RWPE1 (cell line): ENCODE measurements around the gene C10orf71.

Experiments
- CTCF ChIA-PET: fragments of 350-600 bp; sonication (Branson Sonifier 250); formaldehyde crosslinking; extraction: SDS; loops from one replicate; lab custom pipeline; 2021; lab: Yijun Ruan, JAX
- POLR2A ChIA-PET: fragments of 400-600 bp; formaldehyde crosslinking; extraction: SDS; loops from one replicate; lab custom pipeline; 2020; ENCODE audit warnings: antibody characterized with exemption; ENCODE audit not compliant: low non-redundant PET; lab: Yijun Ruan, JAX
- DNase-seq: peaks from one replicate; pipeline ENCODE4 v3.0.0; 2012; ENCODE audit warnings: low spot score
- H3K27ac ChIP-seq: fragments of 450-650 bp; 2 replicates; pipeline ENCODE4 v1.5.1; 2017
- TF ChIP-seq, protein P1 (sequence below): fragments of 450-650 bp; conservative IDR thresholded peaks from 2 replicates; pipeline ENCODE4 v1.5.1; 2017; ENCODE audit warnings: low read depth, mild to moderate bottlenecking

Gene C10orf71

DNA sequence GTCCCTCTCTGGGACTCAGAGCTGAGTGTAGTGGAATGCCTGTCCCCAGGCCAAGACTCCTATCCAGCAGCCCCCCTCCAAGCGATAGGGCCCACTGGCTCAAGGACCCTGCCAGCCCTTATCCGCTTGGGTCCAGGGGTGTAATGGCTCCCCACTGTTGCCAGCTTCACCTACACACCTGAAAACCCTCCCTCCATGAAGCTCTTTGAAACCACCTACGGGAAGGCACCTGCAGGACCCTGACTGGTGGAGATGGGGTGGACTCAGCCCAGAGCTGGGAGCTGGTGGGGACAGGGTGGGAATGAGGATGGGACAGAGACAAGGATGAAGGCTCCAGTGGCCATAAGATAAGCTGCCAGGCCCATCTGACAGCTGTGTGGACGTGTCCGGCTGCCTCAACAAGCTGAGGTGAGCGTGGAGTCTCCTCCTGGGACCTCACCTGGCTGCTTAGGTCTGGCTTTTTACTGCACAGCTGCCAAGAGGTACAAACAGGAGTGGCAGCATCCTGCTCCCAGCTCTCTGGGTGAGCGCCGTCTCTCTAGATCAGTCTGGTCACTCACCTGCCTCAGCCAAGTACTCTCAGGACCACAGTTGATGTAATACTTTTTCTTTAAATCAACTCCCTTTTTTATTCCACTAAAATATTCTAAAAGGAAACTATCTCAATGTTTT, 55.1 kb downstream of the C10orf71 start:
- no peak for DNase-seq
- CTCF ChIA-PET = interaction anchor here (0.6 kb wide), 1 partner anchor 261 kb away, joined by 6 read pairs; no protein-coding TSS in a partner anchor
- POLR2A ChIA-PET = no interaction called here
- TF ChIP-seq, protein P1, sequence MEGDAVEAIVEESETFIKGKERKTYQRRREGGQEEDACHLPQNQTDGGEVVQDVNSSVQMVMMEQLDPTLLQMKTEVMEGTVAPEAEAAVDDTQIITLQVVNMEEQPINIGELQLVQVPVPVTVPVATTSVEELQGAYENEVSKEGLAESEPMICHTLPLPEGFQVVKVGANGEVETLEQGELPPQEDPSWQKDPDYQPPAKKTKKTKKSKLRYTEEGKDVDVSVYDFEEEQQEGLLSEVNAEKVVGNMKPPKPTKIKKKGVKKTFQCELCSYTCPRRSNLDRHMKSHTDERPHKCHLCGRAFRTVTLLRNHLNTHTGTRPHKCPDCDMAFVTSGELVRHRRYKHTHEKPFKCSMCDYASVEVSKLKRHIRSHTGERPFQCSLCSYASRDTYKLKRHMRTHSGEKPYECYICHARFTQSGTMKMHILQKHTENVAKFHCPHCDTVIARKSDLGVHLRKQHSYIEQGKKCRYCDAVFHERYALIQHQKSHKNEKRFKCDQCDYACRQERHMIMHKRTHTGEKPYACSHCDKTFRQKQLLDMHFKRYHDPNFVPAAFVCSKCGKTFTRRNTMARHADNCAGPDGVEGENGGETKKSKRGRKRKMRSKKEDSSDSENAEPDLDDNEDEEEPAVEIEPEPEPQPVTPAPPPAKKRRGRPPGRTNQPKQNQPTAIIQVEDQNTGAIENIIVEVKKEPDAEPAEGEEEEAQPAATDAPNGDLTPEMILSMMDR = no peak
- H3K27ac ChIP-seq = no peak overlapping the region

DNA sequence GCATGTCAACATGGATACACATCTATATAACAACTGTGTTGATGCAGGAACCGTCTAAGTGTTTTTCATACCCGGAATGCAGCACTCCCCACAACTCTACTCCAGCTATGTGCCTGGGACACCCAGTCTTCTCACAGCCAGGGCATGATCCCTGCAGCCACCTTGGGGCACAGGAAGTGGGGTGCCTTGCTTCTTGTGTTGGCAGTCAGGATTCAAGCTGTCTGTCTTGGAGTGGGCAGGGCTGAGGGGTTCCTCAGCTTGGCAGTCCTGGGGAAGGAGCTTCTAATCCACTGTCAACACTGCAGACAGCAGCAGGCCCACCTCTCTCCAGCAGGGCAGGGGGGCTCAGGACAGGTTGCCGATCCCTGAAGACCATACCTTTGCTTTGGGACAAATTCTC, 55.6 kb downstream of the C10orf71 start:
- H3K27ac ChIP-seq = no peak overlapping the region
- POLR2A ChIA-PET = no interaction called here
- no peak for DNase-seq
- TF ChIP-seq, protein P1 = no peak
- CTCF ChIA-PET = interaction anchor here (0.6 kb wide), 1 partner anchor 261 kb away, joined by 6 read pairs; no protein-coding TSS in a partner anchor

DNA sequence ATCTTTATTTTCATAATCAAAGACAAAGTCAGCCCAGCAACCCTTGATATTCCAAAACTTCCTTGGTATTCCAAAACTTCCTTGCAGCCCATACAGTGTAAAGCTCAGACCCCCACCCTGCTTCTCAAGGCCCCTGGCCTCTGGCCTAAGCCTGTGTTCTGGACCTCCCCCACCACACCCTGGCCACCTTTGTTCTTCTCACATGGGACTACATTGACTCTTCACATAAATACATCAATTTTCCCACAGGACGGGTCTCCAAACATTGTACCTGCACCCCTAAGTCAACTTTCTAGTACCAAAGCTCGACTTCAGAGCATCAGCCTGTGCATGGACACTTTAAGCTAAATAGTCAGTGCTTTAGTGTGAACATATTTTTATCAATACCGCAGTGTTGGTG, 56.3 kb downstream of the C10orf71 start:
- POLR2A ChIA-PET = no interaction called here
- no peak for DNase-seq
- no peak overlapping the region for H3K27ac ChIP-seq
- TF ChIP-seq, protein P1 = no peak
- CTCF ChIA-PET = no interaction called here

DNA sequence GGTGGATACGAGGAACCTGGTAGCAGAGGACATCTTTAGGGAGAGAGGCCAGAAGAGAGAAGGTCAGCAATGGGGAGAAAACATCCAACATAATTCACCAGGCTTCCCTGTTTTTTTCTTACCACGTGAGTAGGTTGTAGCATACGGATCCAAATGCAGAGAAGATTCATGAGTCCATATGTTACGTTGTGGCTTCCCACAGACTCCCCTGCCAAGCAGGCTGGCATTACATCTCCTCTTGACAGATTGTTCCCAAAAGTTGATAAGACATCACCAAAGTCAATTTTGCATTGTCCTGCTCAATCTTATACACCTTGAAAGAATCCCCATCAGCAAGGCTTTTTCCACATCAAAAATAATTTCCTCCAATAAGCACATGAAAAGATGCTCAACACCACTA, 57.2 kb downstream of the C10orf71 start:
- DNase-seq = no peak
- ChIA-PET POLR2A (no interaction called here), CTCF (no interaction called here)
- TF ChIP-seq, protein P1 = no peak
- H3K27ac ChIP-seq = no peak overlapping the region

DNA sequence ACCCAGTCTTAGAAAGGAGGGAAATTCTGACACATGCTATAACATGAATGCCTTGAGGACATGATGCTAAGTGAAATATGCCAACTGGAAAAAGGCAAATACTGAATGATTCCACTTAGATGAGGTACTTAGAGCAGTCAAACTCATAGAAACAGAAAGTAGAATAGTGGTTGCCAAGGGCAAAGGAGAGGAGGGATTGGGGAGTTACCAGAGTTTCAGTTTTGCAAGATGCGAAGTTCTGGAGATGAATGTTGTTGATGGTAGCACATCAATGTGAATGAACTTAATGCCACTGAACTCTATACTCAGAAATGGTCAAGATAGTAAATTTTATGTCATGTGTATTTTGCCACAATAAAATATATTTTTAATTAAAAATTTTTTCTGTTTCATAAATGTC, 58.0 kb downstream of the C10orf71 start:
- ChIA-PET CTCF (no interaction called here), POLR2A (no interaction called here)
- DNase-seq = no peak
- TF ChIP-seq, protein P1 = no peak
- no peak overlapping the region for H3K27ac ChIP-seq

DNA sequence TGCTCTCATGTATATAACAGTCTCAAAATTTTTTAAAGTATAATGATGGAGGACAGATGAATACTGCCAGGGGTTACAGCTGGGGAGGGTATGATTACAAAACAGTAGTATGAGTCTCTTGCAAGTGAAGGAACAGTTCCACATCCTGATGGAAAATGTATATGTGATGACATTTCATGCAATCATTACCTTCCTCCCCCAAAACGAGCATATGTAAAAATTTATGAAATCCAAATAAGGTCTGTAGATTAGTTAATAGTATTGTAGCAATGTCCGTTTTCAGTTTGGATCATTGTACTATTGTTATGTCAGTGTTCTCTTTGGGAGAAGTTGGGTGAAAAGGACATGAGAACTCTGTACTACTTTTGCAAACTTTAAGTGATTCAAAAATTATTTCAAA, 58.9 kb downstream of the C10orf71 start:
- no peak overlapping the region for H3K27ac ChIP-seq
- no peak for DNase-seq
- ChIA-PET CTCF (no interaction called here), POLR2A (no interaction called here)
- TF ChIP-seq, protein P1 = no peak
